Hematopoietic multipotent progenitor cell treated with erythropoietin and hydrocortisone succinate and interleukin-3 and kit ligand, for 4 days (in vitro differentiated cells): ENCODE measurements around the gene LTA.

ENCODE experiments used
- DNase-seq: peaks from one replicate; pipeline ENCODE4 v3.0.0-alpha.2; 2015

Gene LTA

GRCh38 chr6:31543639-31544038 is 28.4 kb upstream of the LTA start:
- DNase-seq, result no peak

- DNase-seq, result no peak
Observed at GRCh38 chr6:31544676-31545075, 27.4 kb upstream of the LTA start.

GRCh38 chr6:31545291-31545690 is 26.8 kb upstream of the LTA start:
- no peak for DNase-seq

GRCh38 chr6:31546339-31546957 is 25.6 kb upstream of the LTA start, which contains the start of gene ATP6V1G2:
ATP6V1G2 (minus strand) TSS chr6:31546608; CDS start chr6:31546559, 49 bp downstream.
- peak; percentile 94 for DNase-seq

GRCh38 chr6:31546958-31547726 is 24.9 kb upstream of the LTA start, which contains the start of gene NFKBIL1:
NFKBIL1 (plus strand) TSS chr6:31547608; CDS start chr6:31547695, 87 bp downstream.
- peak; percentile 99 for DNase-seq

GRCh38 chr6:31547727-31548543 is 24.2 kb upstream of the LTA start:
- peak; percentile 37 for DNase-seq

- no peak for DNase-seq
Observed at GRCh38 chr6:31548544-31548873, 23.6 kb upstream of the LTA start.

GRCh38 chr6:31551371-31551770 is 20.7 kb upstream of the LTA start:
- DNase-seq, result peak; percentile 94

GRCh38 chr6:31556307-31556706 is 15.8 kb upstream of the LTA start:
- no peak for DNase-seq

- no peak for DNase-seq
Observed at GRCh38 chr6:31557443-31558317, 14.4 kb upstream of the LTA start.

- DNase-seq, result no peak
Observed at GRCh38 chr6:31558318-31558625, 13.8 kb upstream of the LTA start.

- peak; percentile 95 for DNase-seq
Observed at GRCh38 chr6:31558631-31559500, 13.2 kb upstream of the LTA start.

GRCh38 chr6:31559606-31559957 is 12.5 kb upstream of the LTA start:
- no peak for DNase-seq

- DNase-seq, result peak; percentile 91
Observed at GRCh38 chr6:31559958-31560696, 12.0 kb upstream of the LTA start.

- no peak for DNase-seq
Observed at GRCh38 chr6:31560697-31561058, 11.4 kb upstream of the LTA start.

- DNase-seq, result no peak
Observed at GRCh38 chr6:31567531-31568370, 4.3 kb upstream of the LTA start.

- DNase-seq, result no peak
Observed at GRCh38 chr6:31568537-31568961, 3.5 kb upstream of the LTA start.

- no peak for DNase-seq
Observed at GRCh38 chr6:31569861-31570536, 2.1 kb upstream of the LTA start.

GRCh38 chr6:31573239-31574105 is 1.4 kb downstream of the LTA start:
- DNase-seq, result no peak
